GM12878 (cell line): Measurements from ENCODE around the gene BICC1.

Source experiments
- BRCA1 ChIP-seq: IDR thresholded peaks from 2 replicates; pipeline ENCODE4 v1.6.1; 2011; ENCODE audit warnings: low read depth, low read length, improper control_type of control experiment
- ESRRA ChIP-seq: IDR thresholded peaks from 2 replicates; pipeline ENCODE4 v1.6.1; 2012; ENCODE audit warnings: mild to moderate bottlenecking, low read length, improper control_type of control experiment
- MXI1 ChIP-seq: fragments of 150-350 bp; IDR thresholded peaks from 2 replicates; pipeline ENCODE4 v1.6.1; 2011; ENCODE audit warnings: low read depth, mild to moderate bottlenecking, inconsistent platforms, low read length, improper control_type of control experiment

GRCh38 chr10:58857251-58857805, 344.7 kb downstream of the BICC1 start:
- TF ChIP-seq MXI1 (no peak), BRCA1 (no peak), ESRRA (no peak)
